Left forelimb (tissue), 1 donor: Measurements from ENCODE around the gene RTL1.

Experiments
- DNase-seq: peaks from one replicate; pipeline ENCODE4 v3.0.0-alpha.2; 2018; ENCODE audit warnings: low spot score

RTL1 gene

GRCh38 chr14:100903672-100904185 is at the start of gene RTL1:
Gene RTL1 (minus strand): TSS chr14:100903722. CDS start chr14:100884788, 18,934 bp downstream.
- DNase-seq: no peak

- DNase-seq: no peak
Observed at GRCh38 chr14:100950024-100950423, 46.5 kb upstream of the RTL1 start.

- DNase-seq: no peak
Observed at GRCh38 chr14:100944052-100944451, 40.5 kb upstream of the RTL1 start.

GRCh38 chr14:100930270-100930669 is 26.7 kb upstream of the RTL1 start:
- no peak for DNase-seq

GRCh38 chr14:100915560-100915959 is 12.0 kb upstream of the RTL1 start:
- no peak for DNase-seq

GRCh38 chr14:100914597-100915021 is 11.1 kb upstream of the RTL1 start:
- DNase-seq: no peak

- no peak for DNase-seq
Observed at GRCh38 chr14:100911665-100912316, 8.3 kb upstream of the RTL1 start.

GRCh38 chr14:100910888-100911664 is 7.6 kb upstream of the RTL1 start:
- DNase-seq: no peak

- no peak for DNase-seq
Observed at GRCh38 chr14:100909439-100909838, 5.9 kb upstream of the RTL1 start.

GRCh38 chr14:100907240-100907639 is 3.7 kb upstream of the RTL1 start:
- no peak for DNase-seq

- DNase-seq: no peak
Observed at GRCh38 chr14:100906420-100906819, 2.9 kb upstream of the RTL1 start.

GRCh38 chr14:100905166-100905565 is 1.6 kb upstream of the RTL1 start:
- no peak for DNase-seq

- DNase-seq: peak; percentile 69
Observed at GRCh38 chr14:100904307-100905087, 975 bp upstream of the RTL1 start.

- DNase-seq: peak; percentile 57
Observed at GRCh38 chr14:100903134-100903468, 421 bp downstream of the RTL1 start.

GRCh38 chr14:100902295-100903133 is 1.0 kb downstream of the RTL1 start:
- DNase-seq: peak; percentile 67

- peak; percentile 62 for DNase-seq
Observed at GRCh38 chr14:100901391-100902183, 1.9 kb downstream of the RTL1 start.

- peak; percentile 71 for DNase-seq
Observed at GRCh38 chr14:100900837-100901390, 2.6 kb downstream of the RTL1 start.

GRCh38 chr14:100899884-100900771 is 3.4 kb downstream of the RTL1 start:
- peak; percentile 75 for DNase-seq
